ENCODE measurements around the gene TOX2.

TOX2 gene

GRCh38 chr20:43915211-43916072 is 790 bp downstream of the TOX2 start:
- peak overlapping the region; percentile 67 to 73 for H3K4me3 ChIP-seq (ENCODE audit: low read depth in 1 of 2, low read length in 2 of 2)
- peaks cover 6% of the 10 kb centered on the region in 2 donors for H3K9me3 ChIP-seq (ENCODE audit: control insufficient read depth in 1 of 2, low read length in 2 of 2)
- H3K9ac ChIP-seq (ENCODE audit: low read depth in 1 of 2, low read length in 2 of 2), result peak overlapping the region; percentile 30 to 32
- H3K27ac ChIP-seq (ENCODE audit: low read depth, low read length), result no peak overlapping the region
- no peaks in the 10 kb centered on the region for H3K36me3 ChIP-seq (ENCODE audit: control insufficient read depth in 1 of 2, insufficient read depth in 2 of 2, low read length in 2 of 2)
- peaks cover 29 to 32% of the 10 kb centered on the region in 2 donors for H3K27me3 ChIP-seq (ENCODE audit: control insufficient read depth in 1 of 2, insufficient read depth in 2 of 2, low read length in 2 of 2)
- peaks cover 0 to 12% of the 10 kb centered on the region in 2 donors for H3K4me1 ChIP-seq (ENCODE audit: control insufficient read depth in 1 of 2, insufficient read depth in 2 of 2, low read length in 2 of 2)

DNA sequence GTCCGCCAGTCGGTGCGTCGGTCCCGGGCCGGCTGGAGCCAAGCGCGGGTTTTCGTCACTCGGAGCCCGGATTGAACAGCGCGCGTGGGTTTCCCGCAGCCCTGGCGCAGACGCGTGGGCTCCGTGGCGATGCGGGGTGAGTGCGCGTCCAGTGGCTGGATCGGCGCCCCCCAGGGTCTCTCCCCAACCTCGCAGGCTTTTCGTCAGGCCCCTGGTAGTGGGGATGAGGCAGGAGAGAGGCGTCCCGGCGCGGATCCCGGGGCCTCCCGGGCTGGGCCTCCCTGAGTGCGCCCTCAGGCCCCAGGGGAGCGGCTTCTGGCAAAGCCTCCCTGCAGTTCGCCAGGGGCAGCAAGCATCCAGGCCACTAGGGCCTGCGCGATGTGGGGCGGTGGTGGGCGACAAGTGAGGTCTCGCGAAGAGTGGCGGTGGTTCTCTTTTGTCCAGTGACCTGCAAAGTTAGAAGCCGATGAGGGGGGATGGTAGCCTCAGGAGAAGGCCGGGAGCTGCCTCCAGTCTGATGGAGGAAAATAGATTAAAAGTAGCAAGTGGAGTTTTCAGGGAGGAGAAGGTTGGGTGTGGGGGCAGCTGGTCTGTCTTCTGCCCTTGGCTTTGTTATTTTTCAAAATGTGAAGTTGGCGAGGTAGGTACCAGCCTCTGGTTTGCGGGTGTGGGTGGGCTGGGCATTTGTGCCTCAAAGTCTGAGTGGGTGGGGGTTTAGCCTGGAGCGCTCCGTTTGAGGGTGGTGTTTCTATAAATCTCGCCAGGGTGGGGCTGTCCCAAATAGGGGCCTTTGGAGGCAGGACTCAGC is 1.6 kb downstream of the TOX2 start:
- Histone ChIP-seq H3K27me3 (ENCODE audit: control insufficient read depth in 1 of 2, insufficient read depth in 2 of 2, low read length in 2 of 2) (peaks cover 29 to 32% of the 10 kb centered on the region in 2 donors), H3K9ac (ENCODE audit: low read depth in 1 of 2, low read length in 2 of 2) (peak overlapping the region; percentile 30 to 32), H3K4me3 (ENCODE audit: low read depth in 1 of 2, low read length in 2 of 2) (peak overlapping the region; percentile 67 to 73), H3K36me3 (ENCODE audit: control insufficient read depth in 1 of 2, insufficient read depth in 2 of 2, low read length in 2 of 2) (no peaks in the 10 kb centered on the region), H3K4me1 (ENCODE audit: control insufficient read depth in 1 of 2, insufficient read depth in 2 of 2, low read length in 2 of 2) (peaks cover 0 to 12% of the 10 kb centered on the region in 2 donors), H3K27ac (ENCODE audit: low read depth, low read length) (no peak overlapping the region), H3K9me3 (ENCODE audit: control insufficient read depth in 1 of 2, low read length in 2 of 2) (peaks cover 6% of the 10 kb centered on the region in 2 donors)

- H3K4me3 ChIP-seq (ENCODE audit: low read depth in 1 of 2, low read length in 2 of 2), result no peak overlapping the region
- H3K9me3 ChIP-seq (ENCODE audit: control insufficient read depth in 1 of 2, low read length in 2 of 2), result peaks cover 6% of the 10 kb centered on the region in 2 donors
- no peak overlapping the region for H3K27ac ChIP-seq (ENCODE audit: low read depth, low read length)
- H3K4me1 ChIP-seq (ENCODE audit: control insufficient read depth in 1 of 2, insufficient read depth in 2 of 2, low read length in 2 of 2), result peaks cover 0 to 12% of the 10 kb centered on the region in 2 donors
- peaks cover 29 to 32% of the 10 kb centered on the region in 2 donors for H3K27me3 ChIP-seq (ENCODE audit: control insufficient read depth in 1 of 2, insufficient read depth in 2 of 2, low read length in 2 of 2)
- H3K36me3 ChIP-seq (ENCODE audit: control insufficient read depth in 1 of 2, insufficient read depth in 2 of 2, low read length in 2 of 2), result no peaks in the 10 kb centered on the region
- H3K9ac ChIP-seq (ENCODE audit: low read depth in 1 of 2, low read length in 2 of 2), result no peak overlapping the region
Measured at GRCh38 chr20:43916881-43917371, 2.3 kb downstream of the TOX2 start.

DNA sequence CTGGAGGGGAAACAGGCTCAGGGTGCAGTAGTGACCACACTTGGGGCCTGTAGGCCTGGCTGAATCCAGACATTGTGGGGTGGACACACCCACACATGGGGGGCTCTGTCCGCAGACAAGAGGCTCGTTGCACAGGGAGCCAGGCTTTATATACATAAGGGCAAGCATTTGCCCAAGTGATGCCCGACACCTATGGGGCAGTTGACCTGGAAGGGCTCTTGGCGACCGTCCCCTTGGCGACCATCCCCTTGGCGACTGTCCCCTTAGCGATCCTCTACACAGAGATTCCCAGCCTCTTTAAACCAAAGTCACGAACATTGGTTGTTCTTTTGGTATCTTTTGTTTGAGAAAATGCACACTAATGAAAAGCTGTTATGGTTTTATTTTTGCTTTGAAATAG is 2.7 kb downstream of the TOX2 start:
- H3K27ac ChIP-seq (ENCODE audit: low read depth, low read length), result no peak overlapping the region
- peaks cover 4 to 6% of the 10 kb centered on the region in 2 donors for H3K9me3 ChIP-seq (ENCODE audit: control insufficient read depth in 1 of 2, low read length in 2 of 2)
- H3K9ac ChIP-seq (ENCODE audit: low read depth in 1 of 2, low read length in 2 of 2), result no peak overlapping the region
- H3K36me3 ChIP-seq (ENCODE audit: control insufficient read depth in 1 of 2, insufficient read depth in 2 of 2, low read length in 2 of 2), result no peaks in the 10 kb centered on the region
- H3K4me1 ChIP-seq (ENCODE audit: control insufficient read depth in 1 of 2, insufficient read depth in 2 of 2, low read length in 2 of 2), result peaks cover 0 to 12% of the 10 kb centered on the region in 2 donors
- peaks cover 29 to 32% of the 10 kb centered on the region in 2 donors for H3K27me3 ChIP-seq (ENCODE audit: control insufficient read depth in 1 of 2, insufficient read depth in 2 of 2, low read length in 2 of 2)
- H3K4me3 ChIP-seq (ENCODE audit: low read depth in 1 of 2, low read length in 2 of 2), result no peak overlapping the region

DNA sequence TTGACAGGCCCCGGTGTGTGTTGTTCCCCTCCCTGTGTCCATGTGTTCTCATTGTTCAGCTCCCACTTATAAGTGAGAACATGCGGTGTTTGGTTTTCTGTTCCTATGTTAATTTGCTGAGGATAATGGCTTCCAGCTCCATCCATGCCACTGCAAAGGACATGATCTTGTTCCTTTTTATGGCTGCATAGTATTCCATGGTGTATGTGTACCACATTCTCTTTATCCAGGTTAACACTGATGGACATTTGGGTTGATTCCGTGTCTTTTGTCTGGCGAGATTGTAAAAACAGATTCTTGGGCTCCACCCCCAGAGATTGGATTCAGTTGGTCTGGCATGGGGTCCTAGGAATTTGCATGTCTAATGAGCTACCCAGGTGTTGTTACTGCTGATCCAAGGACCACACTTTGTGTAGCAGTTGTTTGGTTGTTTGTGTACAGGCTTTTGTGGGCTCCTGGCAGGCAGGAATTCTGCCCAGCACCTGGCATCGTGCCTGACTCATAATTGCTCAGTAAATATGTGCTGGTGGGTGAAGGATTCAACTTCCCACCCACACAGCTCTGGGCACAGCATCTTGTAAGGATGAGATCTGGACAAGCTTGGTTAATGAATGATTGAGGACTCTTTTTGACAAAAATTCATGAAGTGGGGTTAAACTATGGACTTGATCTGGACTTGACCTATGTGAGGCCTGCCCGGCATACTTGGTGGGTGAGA is 5.2 kb downstream of the TOX2 start:
- H3K27me3 ChIP-seq (ENCODE audit: control insufficient read depth in 1 of 2, insufficient read depth in 2 of 2, low read length in 2 of 2), result peaks cover 21 to 23% of the 10 kb centered on the region in 2 donors

DNA sequence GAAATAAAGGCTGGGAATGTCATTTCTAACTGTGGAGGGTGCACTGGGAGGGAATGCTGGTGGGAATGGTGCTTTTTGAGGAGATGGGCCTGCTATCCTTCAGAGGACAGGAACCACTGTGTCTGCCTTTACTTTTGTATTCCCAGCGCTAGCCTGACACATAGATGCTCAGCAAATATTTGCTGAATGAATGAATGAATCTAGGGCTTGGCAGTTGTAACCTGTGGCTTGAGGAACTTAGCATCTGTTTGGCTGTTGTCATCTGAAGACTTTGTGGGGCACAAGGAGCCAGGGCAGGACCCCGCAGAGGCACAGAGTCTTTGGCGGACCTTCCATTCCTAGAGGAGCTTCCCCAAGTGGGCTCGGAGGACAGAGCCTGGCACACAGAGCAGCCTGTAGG is 6.1 kb downstream of the TOX2 start:
- Histone ChIP-seq H3K4me3 (ENCODE audit: low read depth in 1 of 2, low read length in 2 of 2) (no peak overlapping the region), H3K4me1 (ENCODE audit: control insufficient read depth in 1 of 2, insufficient read depth in 2 of 2, low read length in 2 of 2) (peaks cover 4 to 5% of the 10 kb centered on the region in 2 donors), H3K27me3 (ENCODE audit: control insufficient read depth in 1 of 2, insufficient read depth in 2 of 2, low read length in 2 of 2) (peaks cover 12 to 14% of the 10 kb centered on the region in 2 donors), H3K9me3 (ENCODE audit: control insufficient read depth in 1 of 2, low read length in 2 of 2) (no peaks in the 10 kb centered on the region), H3K9ac (ENCODE audit: low read depth in 1 of 2, low read length in 2 of 2) (no peak overlapping the region), H3K27ac (ENCODE audit: low read depth, low read length) (no peak overlapping the region), H3K36me3 (ENCODE audit: control insufficient read depth in 1 of 2, insufficient read depth in 2 of 2, low read length in 2 of 2) (no peaks in the 10 kb centered on the region)

More for the DNA sequence above, 5.2 kb downstream of the TOX2 start:
- Histone ChIP-seq H3K4me3 (ENCODE audit: low read depth in 1 of 2, low read length in 2 of 2) (no peak overlapping the region), H3K4me1 (ENCODE audit: control insufficient read depth in 1 of 2, insufficient read depth in 2 of 2, low read length in 2 of 2) (peaks cover 0 to 12% of the 10 kb centered on the region in 2 donors), H3K9ac (ENCODE audit: low read depth in 1 of 2, low read length in 2 of 2) (no peak overlapping the region), H3K36me3 (ENCODE audit: control insufficient read depth in 1 of 2, insufficient read depth in 2 of 2, low read length in 2 of 2) (no peaks in the 10 kb centered on the region), H3K27ac (ENCODE audit: low read depth, low read length) (no peak overlapping the region), H3K9me3 (ENCODE audit: control insufficient read depth in 1 of 2, low read length in 2 of 2) (no peaks in the 10 kb centered on the region)

DNA sequence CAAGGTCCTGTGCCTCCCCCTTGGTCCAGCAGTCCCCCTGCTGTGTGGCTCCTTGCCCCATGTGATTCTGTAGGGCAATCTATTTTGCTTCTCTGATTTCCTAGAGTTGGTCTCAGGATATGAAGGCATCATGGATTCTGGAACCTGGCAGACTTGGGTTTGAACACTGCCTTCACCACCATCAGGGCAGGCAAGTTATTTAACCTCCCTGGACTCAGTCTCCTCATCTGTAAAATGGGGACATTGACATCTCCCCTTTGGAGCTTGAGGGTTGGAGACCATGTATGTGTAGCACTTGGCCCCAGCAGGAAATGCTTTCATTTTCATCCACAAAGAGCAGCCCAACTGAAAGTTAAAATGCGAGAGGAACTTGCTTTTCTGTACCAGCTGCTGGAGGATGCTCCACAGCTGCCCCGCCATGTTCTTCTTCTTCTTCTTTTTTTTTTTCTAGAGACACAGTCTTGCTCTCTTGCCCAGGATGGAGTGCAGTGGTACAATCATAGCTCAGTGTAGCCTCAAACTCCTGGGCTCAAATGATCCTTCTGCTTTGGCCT is 6.7 kb downstream of the TOX2 start:
- Histone ChIP-seq H3K27me3 (ENCODE audit: control insufficient read depth in 1 of 2, insufficient read depth in 2 of 2, low read length in 2 of 2) (peaks cover 8 to 9% of the 10 kb centered on the region in 2 donors), H3K27ac (ENCODE audit: low read depth, low read length) (no peak overlapping the region), H3K9me3 (ENCODE audit: control insufficient read depth in 1 of 2, low read length in 2 of 2) (no peaks in the 10 kb centered on the region), H3K4me1 (ENCODE audit: control insufficient read depth in 1 of 2, insufficient read depth in 2 of 2, low read length in 2 of 2) (peaks cover 0 to 8% of the 10 kb centered on the region in 2 donors), H3K36me3 (ENCODE audit: control insufficient read depth in 1 of 2, insufficient read depth in 2 of 2, low read length in 2 of 2) (no peaks in the 10 kb centered on the region), H3K9ac (ENCODE audit: low read depth in 1 of 2, low read length in 2 of 2) (no peak overlapping the region), H3K4me3 (ENCODE audit: low read depth in 1 of 2, low read length in 2 of 2) (no peak overlapping the region)

GRCh38 chr20:43922614-43923013 is 8.0 kb downstream of the TOX2 start:
- Histone ChIP-seq H3K27ac (ENCODE audit: low read depth, low read length) (no peak overlapping the region), H3K4me3 (ENCODE audit: low read depth in 1 of 2, low read length in 2 of 2) (no peak overlapping the region), H3K36me3 (ENCODE audit: control insufficient read depth in 1 of 2, insufficient read depth in 2 of 2, low read length in 2 of 2) (no peaks in the 10 kb centered on the region), H3K9ac (ENCODE audit: low read depth in 1 of 2, low read length in 2 of 2) (no peak overlapping the region), H3K9me3 (ENCODE audit: control insufficient read depth in 1 of 2, low read length in 2 of 2) (no peaks in the 10 kb centered on the region), H3K27me3 (ENCODE audit: control insufficient read depth in 1 of 2, insufficient read depth in 2 of 2, low read length in 2 of 2) (peaks cover 0 to 2% of the 10 kb centered on the region in 2 donors), H3K4me1 (ENCODE audit: control insufficient read depth in 1 of 2, insufficient read depth in 2 of 2, low read length in 2 of 2) (peaks cover 0 to 8% of the 10 kb centered on the region in 2 donors)

DNA sequence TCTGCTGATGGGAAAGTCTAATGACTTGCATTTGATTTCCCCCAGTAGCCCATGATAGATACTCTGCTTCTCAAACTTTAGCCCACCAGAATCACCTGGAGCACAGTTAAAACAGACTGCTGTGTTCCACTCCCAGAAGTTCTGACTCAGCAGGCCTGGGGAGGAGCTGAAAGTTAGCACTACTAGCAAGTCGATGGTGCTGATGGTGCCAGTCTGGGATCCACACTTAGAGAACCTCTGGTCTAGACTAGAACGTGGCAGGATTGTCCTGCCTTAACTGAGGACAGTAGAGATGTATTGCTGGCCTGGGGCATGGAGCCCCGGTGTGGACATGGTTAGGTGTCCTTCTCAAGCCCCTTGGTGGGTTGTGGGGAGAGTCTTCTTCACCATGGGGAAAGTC is 8.7 kb downstream of the TOX2 start:
- no peak overlapping the region for H3K4me3 ChIP-seq (ENCODE audit: low read depth in 1 of 2, low read length in 2 of 2)
- H3K9me3 ChIP-seq (ENCODE audit: control insufficient read depth in 1 of 2, low read length in 2 of 2), result no peaks in the 10 kb centered on the region
- H3K36me3 ChIP-seq (ENCODE audit: control insufficient read depth in 1 of 2, insufficient read depth in 2 of 2, low read length in 2 of 2), result no peaks in the 10 kb centered on the region
- H3K27me3 ChIP-seq (ENCODE audit: control insufficient read depth in 1 of 2, insufficient read depth in 2 of 2, low read length in 2 of 2), result no peaks in the 10 kb centered on the region
- peaks cover 0 to 8% of the 10 kb centered on the region in 2 donors for H3K4me1 ChIP-seq (ENCODE audit: control insufficient read depth in 1 of 2, insufficient read depth in 2 of 2, low read length in 2 of 2)
- H3K27ac ChIP-seq (ENCODE audit: low read depth, low read length), result no peak overlapping the region
- no peak overlapping the region for H3K9ac ChIP-seq (ENCODE audit: low read depth in 1 of 2, low read length in 2 of 2)

All from duodenal mucosa (tissue), 2 donors.